Measurements from ENCODE around the gene EVA1A.
A peak's percentile ranks its signal among the peaks of the same experiment; 100 is the strongest.
"Not testable (repeated sequence)": the region's sequence is repeated elsewhere in the genome, so short reads cannot be mapped to it uniquely, and the experiment has no call there.

EVA1A gene

DNA sequence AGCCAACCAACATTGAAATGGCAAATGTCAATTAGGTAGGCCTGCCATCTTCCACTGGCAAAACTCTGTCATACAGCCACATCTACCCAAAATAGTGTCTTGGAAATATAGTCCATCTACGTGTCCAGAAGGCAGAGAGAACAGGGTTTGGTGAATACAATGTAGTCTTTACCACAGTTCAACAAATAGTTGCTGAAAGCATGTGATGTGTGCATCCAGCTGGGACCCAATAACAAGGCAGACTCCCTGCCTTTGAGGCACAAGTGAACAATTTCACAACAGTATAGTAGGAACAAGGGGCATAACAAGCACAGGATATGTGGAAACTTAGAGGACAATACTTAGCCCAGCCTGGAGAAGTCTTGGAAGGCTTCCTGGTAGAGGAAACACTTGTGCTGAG, 72.6 kb downstream of the EVA1A start:
- DNase-seq, result no peak

DNA sequence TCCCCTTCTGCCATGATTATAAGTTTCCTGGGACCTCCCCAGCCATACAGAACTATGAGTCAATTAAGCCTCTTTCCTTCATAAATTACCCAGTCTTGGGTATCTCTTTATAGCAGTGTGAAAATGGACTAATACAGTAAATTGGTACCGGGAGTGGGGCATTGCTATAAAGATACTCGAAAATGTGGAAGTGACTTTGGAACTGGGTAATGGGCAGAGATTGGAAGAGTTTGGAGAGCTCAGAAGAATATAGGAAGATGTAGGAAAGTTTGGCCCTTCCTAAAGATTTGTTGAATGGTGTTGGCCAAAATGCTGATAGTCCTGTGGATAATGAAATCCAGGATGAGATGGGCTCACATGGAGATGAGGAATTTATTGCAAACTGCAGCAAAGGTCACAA, 74.0 kb downstream of the EVA1A start:
- DNase-seq, result not testable (repeated sequence)

DNA sequence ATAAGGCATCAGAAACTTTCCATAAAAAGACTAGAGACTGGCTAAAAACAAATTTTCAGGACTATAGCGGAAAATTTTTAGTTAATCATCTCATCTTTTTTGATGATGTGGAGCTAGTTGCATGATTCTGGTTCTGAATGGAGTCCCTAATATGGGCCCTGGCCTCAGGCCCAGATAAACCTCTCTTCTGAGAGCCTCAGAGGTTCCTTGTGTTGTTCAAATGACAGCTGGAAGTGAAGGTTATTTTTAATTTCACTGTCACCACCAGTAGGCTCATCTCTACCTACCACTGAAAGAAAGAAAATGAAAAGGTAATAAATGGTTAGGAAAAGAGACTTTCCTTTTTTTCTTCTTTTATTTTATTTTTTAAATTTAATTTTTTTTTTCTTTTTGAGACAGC, 75.9 kb downstream of the EVA1A start:
- DNase-seq, result no peak

DNA sequence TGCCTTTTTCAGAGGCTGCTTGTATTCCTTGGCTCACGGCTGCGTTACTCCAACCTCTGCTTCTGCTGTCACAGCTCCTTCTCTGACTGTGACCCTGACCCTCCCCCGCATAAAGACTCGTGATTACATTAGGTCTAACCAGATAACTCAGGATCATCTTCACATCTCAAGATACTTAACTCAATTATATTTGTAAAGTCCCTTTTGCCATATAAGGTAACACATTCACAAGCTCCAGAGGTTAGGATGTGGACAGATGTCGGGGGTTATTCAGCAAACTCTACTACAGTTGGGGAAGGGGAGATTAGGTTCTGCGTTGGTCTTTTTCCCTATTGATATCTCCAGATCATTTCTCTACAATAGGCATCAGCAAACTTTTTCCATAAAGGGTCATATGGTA, 76.9 kb downstream of the EVA1A start:
- no peak for DNase-seq

DNA sequence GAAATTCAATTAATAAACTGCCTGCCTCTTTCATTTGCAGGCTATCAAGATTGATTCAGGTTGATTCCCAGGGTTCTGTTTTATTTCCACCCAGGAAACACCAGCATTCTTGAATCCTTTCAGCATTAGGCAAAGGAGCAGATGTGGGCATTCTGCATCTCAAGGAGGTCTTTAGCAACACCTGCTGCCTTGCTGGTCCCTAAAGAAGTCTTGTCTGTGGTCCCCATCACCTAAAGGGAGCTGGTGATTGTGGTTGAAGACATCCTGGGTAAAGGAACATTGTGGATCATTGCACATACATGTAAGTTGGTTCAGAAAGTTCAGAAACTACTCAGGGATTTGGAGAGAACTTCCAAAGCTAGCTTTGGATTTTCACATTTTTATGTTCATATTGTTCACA, 78.3 kb downstream of the EVA1A start:
- DNase-seq, result no peak

DNA sequence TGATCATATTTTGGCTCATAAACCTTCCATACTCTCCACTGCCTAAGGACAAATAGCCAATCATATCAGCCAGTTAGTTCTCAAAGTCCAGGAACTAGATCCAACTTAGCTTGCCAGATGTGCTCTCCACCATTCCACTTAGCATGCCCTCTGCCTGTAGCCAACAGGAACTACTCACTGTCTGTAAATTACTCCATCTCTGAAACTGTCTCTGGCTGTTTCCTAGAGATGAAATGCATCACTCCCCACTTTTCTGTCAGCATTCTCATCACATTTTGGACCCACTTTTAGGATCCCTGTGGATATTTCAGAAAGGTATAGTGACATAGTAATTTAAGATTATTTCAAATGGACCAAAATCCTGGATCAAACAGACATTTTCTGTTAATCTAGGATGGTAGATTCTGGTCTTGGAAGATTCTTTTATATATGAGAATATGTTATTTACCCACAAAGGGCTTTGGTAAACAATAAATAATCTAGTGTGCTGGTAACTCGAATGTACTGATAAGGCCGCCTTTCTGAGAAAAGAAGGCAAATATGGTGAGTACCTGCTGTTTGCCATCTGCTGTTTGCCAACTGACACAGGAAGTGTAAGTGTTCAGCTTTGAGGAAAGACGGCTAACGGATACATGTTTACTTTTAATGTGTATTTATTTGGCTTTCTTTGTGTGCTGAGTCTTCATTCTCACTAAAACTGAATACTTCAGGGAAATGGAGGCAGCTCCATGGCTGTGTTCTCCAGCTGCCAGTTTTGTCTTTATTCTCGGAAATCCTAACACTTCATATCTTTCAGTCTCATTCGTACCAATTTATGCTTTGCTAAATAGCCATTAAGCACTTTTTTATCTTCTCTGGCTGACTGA, 79.5 kb downstream of the EVA1A start:
- DNase-seq, result no peak

DNA sequence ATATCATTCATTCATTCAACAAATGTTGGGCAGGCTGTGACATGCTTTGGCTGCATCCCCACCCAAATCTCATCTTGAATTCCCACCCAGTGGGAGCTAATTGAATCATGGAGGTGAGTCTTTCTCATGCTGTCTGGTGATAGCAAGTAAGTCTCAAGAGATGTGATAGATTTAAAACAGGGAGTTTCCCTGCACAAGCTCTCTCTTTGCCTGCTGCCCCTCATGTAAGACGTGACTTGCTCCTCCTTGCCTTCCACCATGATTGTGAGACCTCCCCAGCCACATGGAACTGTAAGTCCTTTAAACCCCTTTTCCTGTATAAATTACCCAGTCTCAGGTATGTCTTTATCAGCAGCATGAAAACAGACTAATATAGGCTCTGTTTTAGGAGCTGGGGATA, 83.0 kb downstream of the EVA1A start:
- not testable (repeated sequence) for DNase-seq

DNA sequence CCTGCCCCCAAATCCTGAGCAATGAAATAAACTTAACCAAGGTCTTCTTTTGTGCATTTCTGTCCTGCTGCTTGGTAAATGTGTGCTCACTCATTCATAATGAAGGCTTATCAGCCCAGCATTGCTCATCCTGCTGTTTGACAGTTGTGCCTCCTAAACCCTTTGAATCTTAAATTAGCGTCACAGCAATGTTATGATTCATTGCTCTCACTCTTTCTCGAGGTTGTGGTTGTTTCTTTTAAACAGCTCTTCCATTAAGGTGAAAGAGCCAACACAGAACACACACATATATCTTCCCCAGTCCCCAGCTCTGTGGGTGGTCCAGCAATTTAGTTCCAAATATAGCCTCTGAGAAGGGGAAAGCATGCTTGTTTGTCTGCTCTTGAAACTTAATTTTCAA, 84.0 kb downstream of the EVA1A start:
- DNase-seq, result peak in 3 of 56 donors; percentile 1 to 42 (median 13)

DNA sequence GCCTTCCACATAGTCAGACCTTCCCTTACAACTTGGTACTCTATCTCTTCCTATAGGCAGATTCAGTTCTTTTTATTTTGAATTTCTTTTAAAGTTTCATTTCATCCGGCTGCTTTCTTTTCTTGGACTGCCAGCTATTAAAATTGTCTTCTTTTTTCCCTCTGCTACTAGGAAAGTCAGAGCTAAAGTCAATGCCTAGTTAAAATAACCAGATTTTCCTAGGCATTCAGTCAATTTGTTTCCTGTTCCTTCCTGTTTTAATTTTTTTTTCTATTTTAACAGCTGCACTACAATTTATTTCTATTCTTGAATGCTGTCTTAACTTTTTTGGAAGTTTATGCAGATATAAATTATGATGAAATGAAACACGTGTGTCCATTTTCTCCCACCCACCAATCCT, 84.8 kb downstream of the EVA1A start:
- no peak for DNase-seq

DNA sequence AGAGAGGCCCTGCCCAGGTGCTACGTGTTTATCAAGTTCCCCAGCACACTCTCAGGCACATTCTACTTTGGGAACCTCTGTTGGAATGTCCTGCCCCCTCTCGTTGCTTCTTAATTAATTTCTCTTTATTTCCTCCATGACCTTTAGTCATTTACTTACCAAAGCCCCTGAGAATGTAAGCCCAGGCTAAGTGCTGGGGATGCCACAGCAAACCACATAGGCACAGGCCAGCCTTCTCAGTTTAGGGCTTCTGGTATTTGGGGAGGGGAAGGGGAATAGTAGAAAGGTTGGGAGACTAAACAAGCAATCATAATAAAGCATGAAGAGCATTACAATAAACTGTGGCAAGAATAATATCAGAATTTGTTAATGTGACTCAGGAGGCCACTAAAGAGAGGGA, 85.7 kb downstream of the EVA1A start:
- DNase-seq, result no peak

DNA sequence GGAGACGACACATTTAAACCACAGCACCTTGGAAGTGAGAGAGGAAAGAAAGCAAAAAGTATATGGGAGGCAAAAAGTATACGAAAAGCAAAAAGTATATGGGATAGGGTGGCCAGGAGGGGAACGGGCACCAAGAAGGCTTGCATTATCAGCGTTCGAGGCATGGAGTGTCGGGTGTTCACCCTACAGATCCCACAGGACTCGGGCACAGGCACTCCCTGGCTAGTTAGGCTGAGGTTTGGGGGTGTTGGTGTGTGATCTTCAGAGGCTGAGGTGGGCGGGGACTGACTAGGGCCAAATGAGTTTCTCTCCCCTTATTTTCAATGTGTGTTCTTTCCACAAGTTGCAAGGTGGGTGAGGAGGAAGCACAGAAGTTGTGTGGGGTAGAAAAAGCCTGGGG, 86.6 kb downstream of the EVA1A start:
- no peak for DNase-seq

DNA sequence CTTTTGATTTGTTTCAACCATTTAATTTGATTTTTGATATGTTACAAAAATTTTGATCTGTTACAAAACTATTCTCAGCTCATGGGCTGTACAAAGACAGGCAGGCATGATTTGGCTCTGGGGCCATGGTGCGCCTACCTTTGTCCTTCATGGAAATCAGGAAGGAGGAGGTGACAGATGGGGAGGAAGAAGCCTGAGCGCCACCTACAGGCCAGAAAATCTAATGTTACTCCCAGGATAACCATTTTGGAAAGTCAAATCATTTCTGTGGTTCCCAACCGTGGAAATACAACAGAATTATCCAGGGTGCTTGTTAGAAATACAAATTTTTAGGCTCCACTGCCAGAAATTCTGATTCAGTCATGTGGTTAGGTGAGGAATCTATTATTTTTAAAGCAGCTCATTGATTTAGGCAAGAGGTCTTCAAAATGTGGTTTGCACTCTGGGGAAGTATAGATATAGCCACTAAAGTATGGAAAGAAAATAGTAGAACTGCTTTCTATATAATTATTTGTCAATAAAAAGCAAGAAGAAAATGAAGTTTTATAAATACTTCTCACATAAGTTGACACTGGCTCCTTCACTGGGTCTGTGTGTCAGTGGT, 93.9 kb downstream of the EVA1A start:
- no peak for DNase-seq

DNA sequence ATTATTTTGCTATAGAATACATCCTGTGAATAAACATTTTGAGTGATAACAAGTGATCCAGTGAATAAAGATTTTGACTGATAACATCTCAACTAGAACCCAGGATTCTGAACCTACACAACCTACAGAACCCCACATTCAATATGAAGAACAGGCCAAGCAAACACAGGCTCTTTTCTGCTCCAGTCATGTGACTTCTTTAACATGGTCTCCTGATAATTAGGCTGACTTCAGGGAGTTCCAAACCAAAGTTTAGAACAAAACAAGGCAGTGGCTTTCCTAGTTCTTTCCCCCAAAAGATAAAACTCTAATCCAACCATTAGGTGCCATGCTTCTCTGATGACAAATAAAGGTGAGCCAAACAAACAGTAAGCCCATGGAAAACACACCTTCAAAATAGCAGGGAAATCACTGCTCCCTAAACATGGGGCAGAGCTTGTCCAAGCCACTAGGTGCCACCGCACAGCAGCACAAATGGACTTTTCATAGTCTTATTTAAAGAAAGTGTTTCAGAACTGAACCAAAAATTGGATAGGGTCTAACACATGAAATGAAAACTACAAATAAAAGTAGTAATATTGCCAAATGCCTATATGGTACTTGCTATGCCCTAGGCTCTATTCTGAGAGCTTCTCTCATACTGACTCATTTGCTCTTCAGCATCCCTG, 95.3 kb downstream of the EVA1A start:
- no peak for DNase-seq

DNA sequence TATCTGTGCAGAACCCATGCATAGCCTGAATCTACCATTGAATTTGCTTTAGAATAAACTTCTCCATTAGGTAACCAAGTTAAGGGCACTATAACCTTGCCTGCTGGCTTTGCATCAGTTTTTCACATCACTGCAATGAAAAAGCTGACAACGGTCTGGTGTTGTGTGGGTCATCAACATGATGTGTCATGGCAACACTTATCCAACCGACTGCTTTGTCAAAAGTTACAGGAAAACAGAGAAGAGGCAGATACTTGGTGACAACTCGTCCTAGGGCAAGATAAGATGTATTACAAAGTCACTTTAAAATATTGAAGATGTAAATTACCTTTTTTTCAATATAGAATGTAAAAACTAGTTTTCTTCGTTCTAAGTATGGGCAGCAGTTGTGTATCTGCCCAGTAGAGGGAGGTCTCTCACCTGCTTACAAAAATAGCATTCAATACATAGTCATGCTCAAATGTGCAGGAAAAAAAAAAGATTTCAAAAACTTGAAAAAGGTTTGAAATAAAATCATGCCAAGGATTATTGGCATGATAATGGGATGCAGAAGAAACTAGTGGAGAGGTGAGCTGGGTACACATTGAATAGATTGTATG, 96.3 kb downstream of the EVA1A start:
- DNase-seq, result no peak

DNA sequence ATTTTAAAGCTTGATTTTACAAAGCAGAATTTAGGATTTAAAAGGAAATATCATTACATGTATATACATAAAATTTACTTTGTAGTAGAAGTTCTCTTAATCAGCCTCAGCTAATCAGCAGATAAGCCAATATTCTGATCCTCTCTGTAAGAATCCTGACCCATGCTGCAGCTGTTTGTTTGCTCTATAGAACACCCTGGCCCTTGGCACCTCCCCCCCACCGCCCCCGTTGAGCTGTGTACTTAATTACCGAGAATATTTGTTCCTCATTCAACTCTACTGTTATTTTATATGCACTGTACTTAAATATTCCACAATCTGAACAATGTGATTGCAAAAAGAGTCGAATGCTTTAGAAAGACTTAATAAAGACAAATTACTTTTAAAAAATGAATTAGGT, 98.0 kb downstream of the EVA1A start:
- no peak for DNase-seq

DNA sequence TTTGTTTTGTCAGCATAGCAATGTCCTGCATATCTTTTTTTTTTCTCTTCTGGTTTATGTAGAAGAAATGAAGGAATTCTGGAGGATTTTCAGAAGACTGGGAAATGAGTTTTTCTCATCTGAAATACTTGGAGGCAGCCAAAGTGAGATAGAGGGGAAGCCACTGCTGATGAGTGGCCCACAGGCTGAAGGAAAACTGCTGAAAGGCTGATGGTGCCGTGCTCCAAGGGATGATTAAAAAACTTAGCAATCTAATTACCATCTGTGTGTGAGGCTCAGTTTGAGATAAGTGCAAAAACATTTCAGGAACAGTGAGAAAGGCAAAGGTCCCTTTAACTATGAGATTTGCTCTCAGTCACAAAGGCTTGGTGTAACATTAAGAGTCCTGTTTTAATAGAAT, 98.5 kb downstream of the EVA1A start:
- DNase-seq, result no peak

DNA sequence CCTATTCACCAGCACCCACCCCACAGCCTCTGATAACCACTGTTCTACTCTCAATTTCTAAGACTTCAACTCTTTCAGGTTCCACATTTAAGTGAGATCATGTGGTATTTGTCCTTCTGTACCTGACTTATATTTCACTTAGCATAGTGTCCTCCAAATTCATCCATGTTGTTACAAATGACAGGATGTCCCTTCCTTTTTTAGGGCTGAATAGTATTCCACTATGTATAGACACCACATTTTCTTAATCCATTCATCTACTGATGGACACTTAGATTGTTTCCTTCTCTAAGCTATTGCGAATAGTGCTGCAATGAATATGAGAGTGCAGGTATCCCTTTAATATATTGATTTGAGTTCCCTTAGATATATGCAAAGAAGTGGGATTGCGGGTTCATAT, 100.1 kb downstream of the EVA1A start:
- DNase-seq, result no peak

DNA sequence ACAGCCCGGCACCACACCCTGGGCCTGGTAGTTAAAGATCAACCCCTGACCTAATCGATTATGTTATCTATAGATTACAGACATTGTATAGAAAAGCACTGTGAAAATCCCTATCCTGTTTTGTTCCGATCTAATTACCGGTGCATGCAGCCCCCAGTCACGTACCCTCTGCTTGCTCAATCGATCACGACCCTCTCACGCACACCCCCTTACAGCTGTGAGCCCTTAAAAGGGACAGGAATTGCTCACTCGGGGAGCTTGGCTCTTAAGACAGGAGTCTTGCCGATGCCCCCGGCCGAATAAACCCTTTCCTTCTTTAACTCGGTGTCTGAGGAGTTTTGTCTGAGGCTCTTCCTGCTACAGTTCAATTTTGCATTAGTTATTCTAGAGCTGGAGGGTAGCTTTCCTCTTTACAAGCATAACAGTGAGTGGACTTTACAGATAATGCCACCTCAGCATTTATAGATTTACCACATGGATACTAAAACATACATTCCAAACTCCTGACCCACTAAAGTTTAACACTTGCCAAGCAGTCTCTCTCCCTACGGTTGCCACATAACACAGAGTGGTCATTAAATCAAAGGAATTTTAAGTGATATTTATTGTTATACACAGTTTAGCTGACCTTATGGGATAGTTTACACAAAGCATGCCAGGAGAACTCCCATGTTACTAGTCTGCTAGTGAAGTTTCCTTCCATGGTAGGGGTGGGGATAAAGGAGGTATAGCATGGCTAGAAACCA, 101.0 kb downstream of the EVA1A start:
- no peak for DNase-seq

DNA sequence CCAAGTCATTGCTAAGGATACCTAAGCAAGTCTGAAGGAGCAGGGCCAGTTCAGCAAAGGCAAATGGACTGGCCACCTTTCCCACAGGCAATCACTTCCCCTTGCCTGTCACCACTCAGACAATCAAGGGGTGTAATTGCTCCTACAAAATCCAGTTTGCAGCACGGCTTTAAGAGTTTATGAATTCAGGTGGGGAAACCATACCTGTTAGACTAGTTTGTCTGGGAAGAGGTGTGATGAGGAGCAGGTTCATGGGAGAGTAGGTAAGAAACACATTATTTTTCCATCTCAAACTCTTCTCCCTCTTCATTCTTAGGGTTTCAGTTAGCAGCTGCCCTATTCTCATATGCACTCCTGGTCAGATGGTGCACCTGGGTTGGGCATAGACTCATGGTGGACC, 102.5 kb downstream of the EVA1A start:
- no peak for DNase-seq

DNA sequence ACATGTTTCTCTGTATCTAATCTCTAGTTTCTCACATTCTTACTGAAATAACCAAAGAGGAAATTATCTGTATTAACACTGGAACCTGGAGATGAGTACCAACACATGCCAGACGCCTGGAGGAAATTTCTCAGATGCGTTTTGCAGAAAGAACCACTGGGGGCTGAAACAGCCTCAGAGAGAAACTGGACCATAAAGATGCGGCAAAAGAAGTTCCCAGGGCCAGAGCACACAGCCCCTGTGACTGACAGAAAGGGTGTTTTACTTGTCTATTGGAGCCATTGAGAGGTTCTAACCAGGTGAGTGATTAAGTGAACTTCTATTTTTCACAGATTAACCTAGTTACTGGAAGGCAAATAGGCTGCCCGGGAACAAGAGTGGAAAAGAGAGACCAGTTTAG, 103.9 kb downstream of the EVA1A start:
- DNase-seq, result no peak

DNA sequence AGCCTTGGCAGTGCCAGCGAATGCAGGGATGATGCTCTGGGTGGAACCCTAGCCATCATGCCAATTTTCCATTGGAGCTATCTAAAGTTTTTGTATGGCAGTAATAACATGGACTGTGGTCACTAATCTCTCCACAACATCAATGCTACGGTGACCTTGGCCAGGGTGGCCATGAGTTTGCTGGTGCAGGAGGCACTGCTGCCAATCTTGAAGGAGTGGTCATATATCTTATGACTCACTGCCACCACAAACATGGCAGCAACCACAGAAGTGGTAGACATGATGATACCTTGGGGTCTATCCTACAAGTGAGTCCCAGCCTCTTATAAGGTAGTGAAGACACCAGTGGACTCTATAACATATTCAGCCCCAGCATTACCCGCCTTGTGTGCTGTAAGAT, 104.6 kb downstream of the EVA1A start:
- DNase-seq, result no peak

DNA sequence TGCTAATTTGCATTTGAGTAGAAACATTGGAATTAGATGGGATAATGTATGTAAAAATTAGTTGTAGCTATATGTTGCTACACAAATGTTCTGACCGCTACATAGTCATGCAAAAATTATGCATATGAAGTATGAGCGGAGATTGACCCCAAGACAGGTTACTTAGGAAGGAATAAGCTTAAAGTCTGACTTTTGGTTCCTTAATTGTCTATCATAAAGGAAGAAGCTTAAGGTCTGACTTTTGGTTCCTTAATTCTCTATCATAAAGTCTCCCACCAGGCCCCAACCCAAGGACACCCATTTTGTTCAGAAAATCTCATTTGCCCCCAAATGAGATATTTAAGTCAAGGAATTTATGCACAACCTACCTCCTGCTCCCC, 106.5 kb downstream of the EVA1A start:
- no peak for DNase-seq

All from nucleus accumbens (tissue), 56 donors.